ENCODE data around the gene ACCSL.

ACCSL gene

DNA sequence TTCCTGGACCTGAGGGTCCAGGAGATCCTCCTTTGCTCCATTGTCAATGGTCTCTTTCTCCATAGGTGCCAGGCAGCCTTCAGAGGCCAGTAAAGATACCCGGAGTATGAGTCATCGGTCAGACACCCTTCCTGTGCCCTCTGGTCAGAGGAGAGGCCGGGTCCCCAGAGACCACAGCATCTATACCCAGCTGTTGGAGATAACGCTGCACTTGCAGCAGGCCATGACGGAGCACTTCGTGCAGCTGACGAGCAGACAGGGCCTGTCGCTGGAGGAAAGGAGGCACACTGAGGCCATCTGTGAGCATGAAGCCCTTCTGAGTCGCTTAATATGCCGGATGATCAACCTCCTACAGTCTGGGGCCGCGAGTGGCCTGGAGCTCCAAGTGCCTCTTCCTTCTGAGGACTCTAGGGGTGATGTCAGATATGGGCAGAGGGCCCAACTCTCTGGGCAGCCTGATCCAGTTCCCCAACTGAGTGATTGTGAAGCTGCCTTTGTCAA is at the start of gene ACCSL:
ACCSL (plus strand) TSS at position 51 of the 501 bp plus-strand sequence; CDS start at position 107, 56 bp downstream.
- DNase-seq (ENCODE audit: low read depth) = no peak

DNA sequence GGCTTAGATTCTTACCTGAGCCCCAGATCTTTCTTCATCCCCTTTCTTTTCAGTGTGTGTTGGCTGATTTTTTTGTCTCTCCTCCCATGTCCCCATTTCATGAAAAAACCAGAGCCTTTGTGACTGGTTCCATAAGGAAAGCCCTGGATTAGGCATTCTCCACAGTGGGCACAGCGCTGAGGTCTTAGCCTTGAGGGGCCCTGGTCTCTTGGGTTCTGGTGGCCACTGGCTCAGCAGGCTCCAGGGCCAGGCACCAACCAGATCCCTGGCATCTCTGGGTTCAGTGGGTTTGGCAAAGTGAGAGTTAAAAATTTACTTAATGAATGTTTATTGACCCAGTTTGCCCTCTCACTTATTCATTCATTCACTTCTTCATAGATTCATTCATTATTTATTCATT is 49.5 kb upstream of the ACCSL start:
- no peak for DNase-seq (ENCODE audit: low read depth)

DNA sequence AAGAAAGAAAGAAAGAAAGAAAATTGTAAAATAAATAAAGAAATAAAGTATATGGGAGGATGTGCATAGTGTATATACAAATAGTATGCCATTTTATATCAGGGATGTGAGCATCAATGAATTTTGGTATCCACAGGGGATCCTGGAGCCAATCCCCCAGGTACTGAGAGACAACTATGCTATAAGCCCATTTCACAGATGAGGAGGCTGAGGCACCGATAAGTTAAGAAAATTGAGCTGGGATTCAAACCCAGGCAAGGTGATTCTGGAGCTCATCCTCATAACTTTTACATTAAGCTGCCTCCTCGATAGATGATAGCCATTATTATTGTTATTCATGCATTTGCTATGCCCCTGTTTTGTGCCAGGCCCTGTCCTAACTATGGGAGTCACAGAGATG is 47.0 kb upstream of the ACCSL start:
- no peak for DNase-seq (ENCODE audit: low read depth)

DNA sequence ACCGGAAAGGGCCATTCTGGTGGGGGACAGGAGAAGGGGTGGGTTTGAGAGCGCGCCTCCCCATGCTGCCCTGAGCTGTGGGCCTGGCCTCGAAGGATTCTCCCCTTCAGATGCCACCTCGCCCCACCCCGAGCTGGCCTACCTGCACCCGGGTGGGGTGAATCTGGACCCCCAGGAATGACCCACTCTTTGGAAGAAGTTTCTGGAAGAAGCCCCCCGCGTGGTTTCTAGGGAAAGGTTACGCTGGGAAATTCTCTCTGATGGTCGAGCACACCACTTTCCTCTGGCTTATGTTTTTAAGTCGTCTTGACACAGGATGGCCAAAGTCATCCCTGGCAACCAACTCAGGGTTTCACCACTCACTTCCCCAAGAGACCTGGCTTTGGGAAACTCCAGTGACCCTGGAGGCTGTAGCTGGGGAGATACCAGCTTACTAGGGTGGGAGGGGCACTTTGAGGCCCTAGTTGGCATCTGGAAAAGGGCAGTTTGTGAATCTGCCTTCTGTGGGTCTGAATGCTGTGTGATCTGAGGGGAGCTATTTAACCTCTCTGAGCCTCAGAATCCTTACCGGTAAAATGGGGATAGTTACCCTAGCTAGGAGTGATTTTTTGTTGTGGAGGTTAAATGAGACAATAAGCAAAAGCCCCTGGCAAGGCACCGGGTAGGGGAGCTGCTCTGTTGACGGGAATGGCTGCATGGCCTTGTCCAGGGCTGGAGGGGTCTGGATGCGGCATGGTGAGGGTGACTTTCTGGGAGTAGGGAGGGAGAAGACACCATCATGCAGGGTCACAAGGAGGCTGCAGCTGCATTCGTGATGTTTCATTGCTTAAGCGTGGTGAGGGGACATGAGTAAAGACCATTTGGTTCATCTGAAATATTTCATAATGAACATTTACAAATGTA is 45.3 kb upstream of the ACCSL start:
- no peak for DNase-seq (ENCODE audit: low read depth)

DNA sequence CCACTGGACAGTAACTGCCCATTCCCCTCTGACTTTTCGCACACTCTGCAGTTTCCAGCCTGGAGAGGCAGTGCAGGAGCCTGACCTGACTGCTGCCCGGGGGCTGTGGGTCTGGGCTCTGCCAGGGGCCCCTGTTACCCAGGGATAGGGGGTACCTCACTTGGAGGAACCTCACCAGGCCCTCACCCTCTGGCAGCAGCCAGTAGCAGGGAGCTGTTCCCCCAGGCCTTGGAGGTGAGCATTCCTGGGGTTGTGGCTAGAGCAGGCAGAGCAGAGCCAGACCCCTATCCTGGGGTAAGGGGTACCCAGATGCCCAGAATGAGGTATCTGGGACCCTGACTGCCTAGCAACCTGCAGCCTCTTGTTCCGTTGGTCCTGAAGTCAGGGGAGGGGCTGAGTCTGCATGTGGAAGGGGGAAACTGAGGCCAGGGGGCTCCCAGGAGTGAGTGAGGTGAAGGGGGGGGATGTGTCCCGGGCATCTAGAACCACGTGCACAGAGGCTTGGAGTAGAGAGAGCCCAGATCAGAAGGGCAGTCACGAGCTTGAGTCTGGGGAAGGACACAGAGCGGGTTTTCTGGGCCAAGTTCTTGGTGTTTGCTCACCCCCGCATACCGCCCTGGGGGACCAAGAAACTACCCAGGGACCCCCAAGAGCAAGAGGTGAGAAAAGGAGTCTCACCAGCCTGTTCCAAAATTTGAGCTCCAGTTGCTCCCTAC is 43.9 kb upstream of the ACCSL start:
- DNase-seq (ENCODE audit: low read depth) = no peak

DNA sequence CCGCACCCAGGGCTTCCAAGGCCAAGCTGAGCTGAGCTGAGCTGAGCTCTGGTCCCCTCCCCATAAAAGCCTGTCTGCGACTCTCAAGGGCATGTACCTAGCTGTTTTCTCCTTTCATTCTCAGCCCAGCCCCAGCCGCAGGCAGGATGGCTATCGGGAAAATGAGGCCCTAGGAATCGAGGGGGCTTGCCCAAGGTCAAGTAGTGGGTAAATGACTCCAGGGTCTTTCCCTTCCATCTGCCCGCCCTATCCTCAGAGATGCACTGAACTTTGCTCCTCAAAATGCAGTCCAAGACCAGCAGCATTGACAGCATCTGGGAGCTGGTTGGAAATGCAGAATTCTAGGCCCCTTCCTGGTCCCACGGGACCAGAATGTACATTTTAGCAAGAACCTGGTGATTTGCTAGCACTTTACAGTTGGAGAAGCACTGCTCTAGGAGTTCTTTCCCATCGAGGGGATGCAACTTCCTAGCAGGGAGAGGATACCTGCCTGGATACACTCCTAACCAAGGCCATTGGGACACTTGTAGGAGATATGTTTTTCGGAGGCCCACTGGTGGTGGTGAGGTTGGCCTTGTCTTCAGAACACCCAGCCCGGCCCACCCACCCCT is 43.2 kb upstream of the ACCSL start:
- DNase-seq (ENCODE audit: low read depth) = no peak

DNA sequence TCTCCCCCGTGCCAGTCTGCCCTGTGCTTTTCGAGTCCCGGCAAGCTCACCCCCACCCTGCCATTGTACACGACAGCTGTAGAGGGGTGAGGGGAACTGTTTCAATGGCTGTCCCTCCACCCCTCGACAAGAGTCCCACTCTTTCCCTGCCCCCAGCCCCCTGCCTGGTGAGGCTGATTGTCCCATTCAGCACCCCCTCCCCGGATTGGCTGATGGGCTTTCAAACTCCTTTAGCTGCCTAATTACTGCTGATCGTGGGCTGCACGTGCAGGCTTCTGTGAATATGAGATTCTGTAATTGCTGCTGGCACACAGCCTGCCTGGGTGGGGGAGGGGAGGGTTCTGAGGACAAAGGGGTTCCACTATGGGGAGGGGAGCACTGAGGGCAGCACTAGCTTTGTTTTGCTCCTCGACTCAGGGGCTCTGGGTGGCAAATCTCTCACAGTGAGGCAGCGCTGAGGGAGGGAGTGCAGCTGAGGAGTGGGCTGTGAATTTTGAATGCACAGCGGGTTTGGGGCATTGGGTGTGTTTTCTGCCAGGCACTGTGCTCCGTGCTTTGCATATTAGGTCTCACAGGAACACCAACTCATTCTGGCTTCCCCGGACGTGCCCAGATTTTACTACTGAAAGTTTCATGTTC is 42.6 kb upstream of the ACCSL start:
- DNase-seq (ENCODE audit: low read depth) = no peak

DNA sequence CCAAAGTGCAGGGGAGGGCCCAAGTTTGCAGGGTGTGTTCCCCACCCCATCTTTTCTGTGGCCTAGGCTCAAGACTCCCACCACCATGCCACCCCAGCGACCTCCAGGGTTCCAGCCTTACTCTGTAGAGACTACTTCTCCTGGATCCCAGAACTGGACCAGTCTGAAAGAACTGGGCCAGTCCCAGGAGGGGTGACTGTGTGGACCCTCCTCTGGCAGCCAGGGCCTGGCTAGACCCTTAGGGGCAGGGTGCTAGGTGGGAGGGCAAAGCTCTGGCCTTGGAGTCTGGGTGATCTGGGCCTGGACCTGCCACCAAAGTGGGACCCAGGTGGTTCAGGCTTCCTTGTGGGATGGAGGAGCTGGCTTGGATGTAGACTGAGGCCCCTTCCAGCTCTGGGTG is 41.8 kb upstream of the ACCSL start:
- DNase-seq (ENCODE audit: low read depth) = no peak

DNA sequence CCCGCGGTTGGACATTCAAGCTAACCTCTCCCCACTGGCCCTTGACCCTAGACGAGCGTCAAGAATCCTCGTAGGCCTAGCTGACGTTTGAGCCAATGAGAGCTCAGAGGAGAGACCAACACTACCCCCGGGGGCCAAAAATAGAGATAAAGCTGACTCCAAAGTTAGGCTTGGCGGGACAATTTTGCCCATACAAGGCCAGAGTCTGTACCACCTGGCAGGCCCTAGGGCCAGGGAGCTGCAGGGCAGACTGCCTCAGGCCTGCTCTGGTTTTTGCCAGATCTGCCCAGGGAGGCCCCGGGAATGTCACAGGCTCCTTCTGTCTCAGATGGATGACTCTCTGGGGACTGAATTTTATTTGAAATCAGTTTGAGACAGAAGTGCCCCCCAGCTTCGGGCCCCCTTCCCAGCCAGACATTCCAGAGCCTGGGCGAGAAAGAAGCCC is 40.8 kb upstream of the ACCSL start:
- no peak for DNase-seq (ENCODE audit: low read depth)

DNA sequence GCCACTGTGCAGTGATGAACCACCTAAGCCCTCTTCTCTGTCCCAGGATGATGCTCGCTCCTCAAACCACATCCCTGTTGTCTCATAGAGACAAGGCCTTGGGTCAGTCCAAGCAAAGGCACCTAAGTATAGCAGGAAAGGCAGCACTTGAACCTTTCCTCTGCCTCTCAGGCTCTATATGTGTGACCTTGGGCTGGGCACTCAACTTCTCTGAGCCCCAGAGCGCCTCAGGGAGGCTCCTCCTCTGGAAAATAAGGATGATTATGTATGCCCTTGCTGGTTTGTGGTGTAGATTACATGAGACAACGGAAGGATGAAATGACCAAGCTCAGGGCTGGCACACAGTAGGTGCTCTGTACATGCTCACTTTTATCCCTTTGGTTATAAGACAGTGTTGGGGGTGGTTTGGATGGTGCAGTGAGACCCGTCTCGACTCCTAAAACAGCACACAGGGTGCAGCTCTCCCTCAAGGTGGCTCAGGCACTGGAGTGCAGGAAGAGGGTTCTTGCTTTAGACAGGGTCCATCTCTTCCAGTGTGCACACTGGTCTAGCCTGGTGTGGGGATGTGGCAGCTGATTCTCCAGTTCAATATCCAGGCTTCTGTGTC is 40.2 kb upstream of the ACCSL start:
- DNase-seq (ENCODE audit: low read depth) = no peak

DNA sequence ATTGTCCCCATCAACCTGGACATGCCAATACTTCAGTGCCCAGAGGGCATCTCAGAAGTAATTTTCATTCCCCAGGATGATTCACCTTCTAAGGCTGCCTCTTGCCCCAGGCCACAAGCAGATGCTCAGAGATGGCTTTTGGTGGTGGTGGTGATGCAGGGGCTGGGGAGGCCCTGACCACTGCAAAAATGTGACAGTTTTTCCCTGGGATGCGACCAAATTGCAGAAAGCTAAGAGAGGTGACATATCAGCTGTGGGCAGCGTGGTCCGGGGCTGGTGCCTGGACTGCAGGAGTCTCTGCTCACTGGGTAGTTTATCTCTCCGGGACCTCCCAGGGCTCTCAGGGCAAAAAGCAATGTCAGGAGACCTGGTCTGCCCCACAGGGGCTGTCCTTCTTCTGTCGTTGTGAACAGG is 39.7 kb upstream of the ACCSL start:
- DNase-seq (ENCODE audit: low read depth) = no peak

DNA sequence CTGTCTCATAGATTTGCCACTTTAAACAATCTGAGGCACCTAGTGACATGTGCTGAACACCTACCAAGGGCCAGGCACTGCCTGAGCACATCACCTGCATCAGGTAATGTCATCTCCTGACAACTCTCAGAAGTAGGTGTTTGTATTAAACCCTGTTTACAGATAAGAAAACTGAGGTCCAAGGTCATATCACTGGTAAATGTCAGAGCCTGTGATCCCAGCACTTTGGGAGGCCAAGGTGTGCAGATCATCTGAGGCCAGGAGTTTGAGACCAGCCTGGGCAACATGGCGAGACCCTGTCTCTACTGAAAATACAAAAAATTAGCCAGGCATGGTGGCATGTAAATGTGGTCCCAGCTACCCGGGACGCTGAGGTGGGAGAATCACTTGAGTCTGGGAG is 39.1 kb upstream of the ACCSL start:
- DNase-seq (ENCODE audit: low read depth) = no peak

DNA sequence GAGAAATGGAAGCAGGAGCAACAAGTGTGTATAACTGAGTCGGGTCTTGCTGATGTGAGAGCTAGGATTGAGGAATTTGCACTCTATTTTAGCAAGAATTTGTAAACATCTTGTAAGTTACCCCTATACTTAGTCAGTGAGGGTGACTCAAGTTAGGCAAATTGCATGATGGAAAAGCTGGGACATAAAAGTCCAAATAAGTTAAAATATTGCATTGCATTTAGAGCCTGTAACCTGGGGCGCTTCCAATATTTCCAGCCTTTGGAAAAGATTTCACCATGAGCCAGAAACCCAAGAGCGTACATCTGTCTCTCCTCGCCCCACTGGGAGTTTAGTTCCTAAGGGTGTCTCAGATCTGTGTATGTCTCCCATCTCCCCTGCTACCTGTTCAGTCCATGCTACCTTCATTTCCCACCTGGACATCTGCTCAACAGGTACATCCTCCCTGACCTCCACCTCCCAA is 37.0 kb upstream of the ACCSL start:
- no peak for DNase-seq (ENCODE audit: low read depth)

DNA sequence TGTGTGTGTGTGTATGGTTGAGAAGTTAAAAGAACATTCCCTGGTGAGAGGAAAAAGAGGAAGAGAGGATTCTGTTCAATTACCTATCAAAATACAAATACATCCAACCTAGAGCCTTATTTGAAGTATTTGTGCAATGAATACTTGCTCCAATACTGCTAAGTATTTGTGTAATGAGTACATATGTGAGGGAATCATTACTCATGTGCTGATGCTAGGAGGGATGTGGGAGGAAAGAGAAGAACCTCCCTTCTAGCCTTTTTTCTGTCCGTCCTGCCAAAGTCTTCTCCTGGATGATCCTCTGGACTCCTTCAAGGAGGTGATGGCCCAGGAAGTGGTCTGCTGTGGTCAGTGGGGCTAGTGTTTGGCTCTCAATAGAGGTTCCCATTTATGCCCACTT is 36.0 kb upstream of the ACCSL start:
- no peak for DNase-seq (ENCODE audit: low read depth)

DNA sequence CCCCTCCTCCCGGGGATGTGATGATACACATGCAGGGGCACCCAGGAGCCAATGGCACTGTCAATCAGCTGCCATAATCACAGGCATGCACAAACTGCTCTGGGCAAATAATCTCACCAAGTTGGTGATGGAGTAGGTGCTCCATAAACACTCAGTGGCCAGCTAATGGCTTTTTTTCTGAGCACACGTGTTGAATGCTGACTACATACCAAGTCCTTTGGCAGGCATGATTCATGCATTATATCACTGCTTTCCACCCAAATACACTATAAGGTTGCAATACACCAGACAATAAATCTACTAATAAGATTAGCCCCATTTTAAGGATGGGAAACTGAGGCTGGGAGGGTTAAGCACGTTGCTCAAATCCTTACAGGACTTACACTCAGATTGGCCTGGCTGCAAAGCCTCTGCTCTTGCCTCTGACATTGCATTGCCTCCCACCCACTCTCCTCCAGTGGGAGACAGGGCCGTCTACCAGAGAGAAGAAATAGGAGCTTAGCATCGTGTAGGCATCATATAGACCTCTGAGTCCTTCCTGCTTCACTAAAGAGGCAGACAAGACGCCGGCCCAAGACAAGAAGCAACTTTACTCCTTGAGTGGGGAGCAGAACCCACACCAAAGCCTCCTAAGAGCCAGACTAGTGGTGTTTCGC is 32.7 kb upstream of the ACCSL start:
- no peak for DNase-seq (ENCODE audit: low read depth)

DNA sequence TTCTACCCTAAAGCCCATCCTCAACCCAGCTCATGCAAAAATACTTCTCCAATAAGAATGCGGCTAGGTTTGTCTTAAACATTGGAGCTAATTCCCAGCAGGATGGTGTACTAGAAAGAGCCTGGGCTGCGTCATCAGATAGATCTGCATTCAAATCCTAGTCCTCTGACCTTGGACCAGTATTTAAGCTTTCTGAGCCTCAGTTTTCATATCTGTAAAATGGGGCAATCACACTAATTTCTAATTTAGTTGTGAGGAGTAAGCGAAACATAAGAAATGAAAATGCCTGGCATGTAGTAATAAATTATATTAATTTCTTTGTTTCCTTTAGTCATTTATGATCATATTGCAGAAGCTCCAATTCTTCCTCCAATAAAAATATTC is 32.2 kb upstream of the ACCSL start:
- DNase-seq (ENCODE audit: low read depth) = no peak

DNA sequence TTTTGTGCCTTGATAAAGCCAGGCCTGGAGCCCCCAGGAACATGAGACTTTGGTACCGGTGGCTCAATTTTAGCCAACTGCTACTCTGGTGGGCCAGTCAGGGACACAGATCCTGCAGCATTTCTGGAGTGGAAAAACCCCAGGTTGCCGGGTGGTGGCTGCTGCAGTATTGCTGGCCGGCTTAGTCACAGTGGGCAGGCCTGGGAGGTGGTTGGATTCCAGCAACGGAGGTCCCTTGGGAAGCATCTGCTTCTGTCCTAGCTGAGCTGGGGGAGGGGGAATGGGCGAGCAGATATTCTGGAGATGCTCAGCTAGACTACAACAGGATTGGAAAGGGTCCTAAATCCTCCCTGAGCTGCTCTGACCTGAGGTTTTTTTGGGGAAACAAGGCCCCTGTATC is 31.6 kb upstream of the ACCSL start:
- DNase-seq (ENCODE audit: low read depth) = peak; percentile 61

DNA sequence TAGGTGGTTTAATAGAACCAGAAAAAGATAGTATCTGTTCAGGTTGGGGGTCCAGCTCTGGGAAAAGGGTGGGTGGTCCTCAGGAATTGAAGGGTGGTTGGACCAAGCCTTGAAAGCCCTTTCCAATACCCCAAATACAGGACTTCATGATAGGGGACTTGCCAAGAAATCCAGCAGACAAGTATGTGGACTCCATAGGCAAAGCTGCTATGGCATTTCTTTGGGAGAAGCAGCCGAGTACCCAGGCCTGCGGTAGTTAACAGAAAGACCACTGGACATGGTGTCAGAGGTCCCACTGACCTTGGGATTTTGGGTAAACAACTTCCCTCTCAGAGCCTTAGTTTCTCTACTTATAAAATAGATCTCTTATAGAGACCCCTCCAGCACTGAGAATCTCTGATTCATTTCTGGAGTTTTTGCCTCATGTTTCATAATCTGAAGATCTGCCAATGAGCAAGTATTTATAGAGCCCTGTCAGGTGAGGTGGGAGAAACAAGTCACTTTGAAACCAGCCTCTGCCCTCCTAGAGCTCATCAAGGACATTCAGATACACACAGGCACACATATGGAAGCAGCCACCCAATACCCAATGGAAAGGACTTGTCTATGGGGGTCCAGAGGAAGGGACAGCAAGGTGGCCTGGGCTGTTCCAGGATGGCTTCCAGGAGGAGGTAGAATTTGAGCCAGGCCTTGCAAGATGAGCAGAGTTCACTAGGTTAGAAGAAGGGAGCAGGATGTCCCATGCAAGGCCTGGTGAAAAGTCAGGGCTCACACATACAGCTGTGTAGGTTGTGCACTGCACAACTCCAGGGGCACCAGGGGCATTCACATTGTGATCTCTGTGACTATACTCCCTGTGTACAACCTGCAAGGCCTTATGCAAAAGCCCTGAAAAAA is 31.0 kb upstream of the ACCSL start:
- no peak for DNase-seq (ENCODE audit: low read depth)

DNA sequence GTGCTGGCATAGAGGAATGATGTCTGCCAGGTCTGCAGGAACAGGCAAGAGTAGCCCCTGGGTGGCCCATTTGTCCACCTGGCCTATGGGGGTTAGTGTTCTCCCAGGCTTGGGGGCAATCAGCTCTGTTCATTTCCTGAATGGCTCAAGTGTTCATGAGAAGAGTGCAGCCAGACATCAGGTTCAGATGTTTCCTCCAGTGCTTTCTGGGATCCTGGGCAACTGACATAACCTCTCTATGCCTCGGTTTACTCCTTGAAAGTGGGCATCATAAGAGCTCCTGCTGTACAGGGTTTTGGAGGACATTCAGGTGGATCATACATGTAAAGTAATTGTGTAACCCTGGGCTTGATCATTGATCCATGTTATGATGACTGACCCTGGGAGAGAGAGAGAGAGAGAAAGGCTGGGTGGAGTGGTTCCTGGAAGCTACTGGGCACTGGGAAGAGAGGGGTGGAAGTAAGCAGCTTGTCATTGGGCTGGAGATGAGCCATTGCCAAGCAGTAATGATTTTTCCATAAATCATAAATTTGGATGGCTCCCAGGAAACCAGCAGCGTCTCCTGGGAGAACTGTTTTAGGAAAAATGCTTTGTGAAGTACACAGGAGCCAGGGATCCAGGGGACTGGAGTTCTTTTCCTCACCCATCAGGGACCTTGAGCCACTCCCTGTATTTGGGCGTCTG is 30.2 kb upstream of the ACCSL start:
- DNase-seq (ENCODE audit: low read depth) = peak; percentile 33

DNA sequence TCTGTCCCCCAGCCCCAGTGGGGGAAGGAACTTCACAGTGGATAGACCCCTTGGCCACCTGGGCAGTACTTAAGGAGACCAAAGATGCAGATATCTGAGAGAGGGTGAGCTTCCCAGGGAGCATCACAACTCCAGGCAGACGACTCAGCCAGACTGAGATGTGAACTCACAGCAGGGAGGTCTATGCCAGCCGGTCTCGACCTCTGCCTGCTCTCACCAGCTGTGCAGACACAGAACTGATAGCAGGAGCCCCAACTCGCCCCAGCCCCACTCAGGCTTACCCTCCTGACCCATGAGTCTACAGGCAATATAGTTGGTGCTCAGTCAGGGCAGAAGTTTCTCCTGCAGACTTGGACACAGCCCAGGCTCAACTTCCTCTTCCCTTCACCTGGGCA is 29.7 kb upstream of the ACCSL start:
- no peak for DNase-seq (ENCODE audit: low read depth)

Data from fibroblast of gingiva (primary cell).